H1 (cell line): ENCODE results near the gene LPCAT3.

Experiments used
- ASH2L ChIP-seq: fragments of 200-600, 300-600 bp; sonication (generic); IDR thresholded peaks from one replicate; pipeline ENCODE4 v1.7.1; 2017; ENCODE audit warnings: low read length
- EZH2 ChIP-seq: fragments of 200-600 bp; sonication (generic); IDR thresholded peaks from 2 replicates; pipeline ENCODE4 v1.7.1; 2012; ENCODE audit warnings: low read depth, mild to moderate bottlenecking, moderate library complexity, low read length, inconsistent platforms; ENCODE audit not compliant: severe bottlenecking
- FOSL1 ChIP-seq: IDR thresholded peaks from 2 replicates; pipeline ENCODE4 v1.6.1; 2011; ENCODE audit warnings: mild to moderate bottlenecking, low read depth, low read length, moderate library complexity; ENCODE audit not compliant: insufficient read depth
- GABPA ChIP-seq: IDR thresholded peaks from 2 replicates; pipeline ENCODE4 v1.6.1; 2011; ENCODE audit warnings: mild to moderate bottlenecking, low read length, moderate library complexity, borderline replicate concordance; ENCODE audit not compliant: insufficient read depth
- GTF2F1 ChIP-seq: IDR thresholded peaks from 2 replicates; pipeline ENCODE4 v1.6.1; 2012; ENCODE audit warnings: low read depth, low read length, improper control_type of control experiment, borderline replicate concordance
- JUND ChIP-seq: IDR thresholded peaks from 2 replicates; pipeline ENCODE4 v1.6.1; 2011; ENCODE audit warnings: mild to moderate bottlenecking, improper control_type of control experiment, low read length
- KDM5A ChIP-seq: fragments of 200-600 bp; IDR thresholded peaks from 2 replicates; pipeline ENCODE4 v1.7.1; 2012; ENCODE audit warnings: mild to moderate bottlenecking, low read length, inconsistent platforms, mixed read lengths
- POLR2A ChIP-seq, 2 experiments: IDR thresholded peaks; 1 replicate in 1 of 2; 2 replicates in 1 of 2; pipeline ENCODE4 v1.6.1; 2011; ENCODE audit warnings: low read depth in 2 of 2, low read length in 2 of 2, mild to moderate bottlenecking in 2 of 2; ENCODE audit errors: control extremely low read depth in 1 of 2
- RAD21 ChIP-seq, 2 experiments: IDR thresholded peaks in 1 of 2; conservative IDR thresholded peaks in 1 of 2; 2 replicates each; pipeline ENCODE4 v1.6.1; 2011; ENCODE audit warnings: low read depth in 2 of 2, low read length in 2 of 2, improper control_type of control experiment in 1 of 2, inconsistent platforms in 1 of 2, mild to moderate bottlenecking in 1 of 2, moderate library complexity in 1 of 2
- RFX5 ChIP-seq: IDR thresholded peaks from 2 replicates; pipeline ENCODE4 v1.6.1; 2011; ENCODE audit warnings: low read depth, low read length, improper control_type of control experiment, borderline replicate concordance
- SP2 ChIP-seq: IDR thresholded peaks from 2 replicates; pipeline ENCODE4 v1.6.1; 2012; ENCODE audit warnings: mild to moderate bottlenecking, low read length, inconsistent platforms
- TF ChIP-seq, protein P1 (sequence below), 3 experiments: IDR thresholded peaks; 1 replicate in 2 of 3; 2 replicates in 1 of 3; pipeline versions ENCODE4 v1.5.1 to v1.6.1; 2011; ENCODE audit warnings: low read length in 3 of 3, mild to moderate bottlenecking in 3 of 3, inconsistent platforms in 2 of 3, low read depth in 1 of 3, moderate library complexity in 1 of 3; ENCODE audit not compliant: insufficient read depth in 1 of 3; ENCODE audit errors: control extremely low read depth in 1 of 3
- TF ChIP-seq, protein P2 (sequence below): IDR thresholded peaks from 2 replicates; pipeline ENCODE4 v1.6.1; 2011; ENCODE audit warnings: low read length, improper control_type of control experiment
- TF ChIP-seq, protein P3 (sequence below): IDR thresholded peaks from 2 replicates; pipeline ENCODE4 v1.6.1; 2012; ENCODE audit warnings: inconsistent platforms

DNA sequence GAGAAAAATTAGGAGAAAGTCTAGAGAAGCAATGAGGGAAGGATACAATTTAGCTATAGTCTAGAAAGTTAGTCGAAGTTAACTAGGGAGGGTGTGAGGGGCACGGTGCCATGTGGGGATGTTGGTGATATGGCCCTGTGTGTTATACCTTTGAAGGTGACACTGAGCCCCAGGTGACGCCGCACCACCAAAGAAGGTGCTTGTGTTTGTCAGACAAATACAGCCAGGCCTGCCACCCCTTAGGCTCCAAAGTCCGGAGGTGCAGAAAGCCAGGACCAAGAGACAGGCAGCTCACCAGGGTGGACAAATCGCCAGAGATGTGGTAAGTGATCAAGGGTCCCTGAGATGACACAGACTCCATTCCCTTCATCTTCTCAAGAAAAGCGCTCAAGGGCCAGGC lies 43.3 kb upstream of the LPCAT3 start:
- TF ChIP-seq GABPA (no peak), JUND (no peak), POLR2A (IDR thresholded peaks at IDR 0.05; ENCODE audit: control extremely low read depth in 1 of 2, low read depth in 2 of 2, low read length in 2 of 2) (no peak), ASH2L (no peak), KDM5A (no peak), RAD21 (IDR thresholded peaks at IDR 0.05 in 1 of 2, conservative IDR thresholded peaks at IDR 0.05 in 1 of 2; ENCODE audit: low read depth in 2 of 2, low read length in 2 of 2) (no peak), EZH2 (no peak), RFX5 (no peak), GTF2F1 (no peak), FOSL1 (no peak), SP2 (no peak)
- TF ChIP-seq, protein P1, sequence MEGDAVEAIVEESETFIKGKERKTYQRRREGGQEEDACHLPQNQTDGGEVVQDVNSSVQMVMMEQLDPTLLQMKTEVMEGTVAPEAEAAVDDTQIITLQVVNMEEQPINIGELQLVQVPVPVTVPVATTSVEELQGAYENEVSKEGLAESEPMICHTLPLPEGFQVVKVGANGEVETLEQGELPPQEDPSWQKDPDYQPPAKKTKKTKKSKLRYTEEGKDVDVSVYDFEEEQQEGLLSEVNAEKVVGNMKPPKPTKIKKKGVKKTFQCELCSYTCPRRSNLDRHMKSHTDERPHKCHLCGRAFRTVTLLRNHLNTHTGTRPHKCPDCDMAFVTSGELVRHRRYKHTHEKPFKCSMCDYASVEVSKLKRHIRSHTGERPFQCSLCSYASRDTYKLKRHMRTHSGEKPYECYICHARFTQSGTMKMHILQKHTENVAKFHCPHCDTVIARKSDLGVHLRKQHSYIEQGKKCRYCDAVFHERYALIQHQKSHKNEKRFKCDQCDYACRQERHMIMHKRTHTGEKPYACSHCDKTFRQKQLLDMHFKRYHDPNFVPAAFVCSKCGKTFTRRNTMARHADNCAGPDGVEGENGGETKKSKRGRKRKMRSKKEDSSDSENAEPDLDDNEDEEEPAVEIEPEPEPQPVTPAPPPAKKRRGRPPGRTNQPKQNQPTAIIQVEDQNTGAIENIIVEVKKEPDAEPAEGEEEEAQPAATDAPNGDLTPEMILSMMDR (IDR thresholded peaks at IDR 0.05; ENCODE audit: control extremely low read depth in 1 of 3, insufficient read depth in 1 of 3, low read depth in 1 of 3, low read length in 3 of 3), result no peak
- TF ChIP-seq, protein P2, sequence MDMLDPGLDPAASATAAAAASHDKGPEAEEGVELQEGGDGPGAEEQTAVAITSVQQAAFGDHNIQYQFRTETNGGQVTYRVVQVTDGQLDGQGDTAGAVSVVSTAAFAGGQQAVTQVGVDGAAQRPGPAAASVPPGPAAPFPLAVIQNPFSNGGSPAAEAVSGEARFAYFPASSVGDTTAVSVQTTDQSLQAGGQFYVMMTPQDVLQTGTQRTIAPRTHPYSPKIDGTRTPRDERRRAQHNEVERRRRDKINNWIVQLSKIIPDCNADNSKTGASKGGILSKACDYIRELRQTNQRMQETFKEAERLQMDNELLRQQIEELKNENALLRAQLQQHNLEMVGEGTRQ, result no peak
- TF ChIP-seq, protein P3, sequence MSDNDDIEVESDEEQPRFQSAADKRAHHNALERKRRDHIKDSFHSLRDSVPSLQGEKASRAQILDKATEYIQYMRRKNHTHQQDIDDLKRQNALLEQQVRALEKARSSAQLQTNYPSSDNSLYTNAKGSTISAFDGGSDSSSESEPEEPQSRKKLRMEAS, result no peak
